ENCODE data around the gene ITIH4.

The ITIH4 gene

GRCh38 chr3:52795298-52795900 lies 35.1 kb downstream of the ITIH4 start:
- no peak for DNase-seq

DNA sequence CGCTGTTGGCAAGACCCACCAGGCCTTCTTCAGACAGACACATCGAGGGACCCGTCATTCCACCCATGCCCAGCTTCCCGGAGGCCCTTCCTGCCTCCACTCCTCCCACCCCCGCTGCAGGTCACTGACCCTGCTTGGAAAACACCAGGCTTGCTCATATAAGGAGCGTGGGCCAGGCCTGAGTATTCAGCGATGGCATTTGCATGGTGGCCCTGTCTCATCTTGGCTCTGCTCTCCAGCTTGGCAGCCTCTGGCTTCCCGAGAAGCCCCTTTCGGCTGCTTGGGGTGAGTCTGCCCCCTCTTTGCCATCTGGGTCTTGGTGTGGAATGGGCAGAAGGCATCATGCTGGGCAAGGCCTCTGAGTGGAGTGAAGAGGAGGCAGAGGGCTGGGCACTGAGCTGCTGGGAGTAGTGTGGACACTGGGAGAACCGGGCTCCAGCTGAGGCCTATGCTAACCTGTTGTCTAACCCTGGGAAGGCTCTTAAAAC lies 35.8 kb downstream of the ITIH4 start, which contains the start of gene ITIH3:
ITIH3 (plus strand) TSS at position 185 of the 488 bp plus-strand sequence; CDS start at position 193, 8 bp downstream.
- DNase-seq, result no peak

DNA sequence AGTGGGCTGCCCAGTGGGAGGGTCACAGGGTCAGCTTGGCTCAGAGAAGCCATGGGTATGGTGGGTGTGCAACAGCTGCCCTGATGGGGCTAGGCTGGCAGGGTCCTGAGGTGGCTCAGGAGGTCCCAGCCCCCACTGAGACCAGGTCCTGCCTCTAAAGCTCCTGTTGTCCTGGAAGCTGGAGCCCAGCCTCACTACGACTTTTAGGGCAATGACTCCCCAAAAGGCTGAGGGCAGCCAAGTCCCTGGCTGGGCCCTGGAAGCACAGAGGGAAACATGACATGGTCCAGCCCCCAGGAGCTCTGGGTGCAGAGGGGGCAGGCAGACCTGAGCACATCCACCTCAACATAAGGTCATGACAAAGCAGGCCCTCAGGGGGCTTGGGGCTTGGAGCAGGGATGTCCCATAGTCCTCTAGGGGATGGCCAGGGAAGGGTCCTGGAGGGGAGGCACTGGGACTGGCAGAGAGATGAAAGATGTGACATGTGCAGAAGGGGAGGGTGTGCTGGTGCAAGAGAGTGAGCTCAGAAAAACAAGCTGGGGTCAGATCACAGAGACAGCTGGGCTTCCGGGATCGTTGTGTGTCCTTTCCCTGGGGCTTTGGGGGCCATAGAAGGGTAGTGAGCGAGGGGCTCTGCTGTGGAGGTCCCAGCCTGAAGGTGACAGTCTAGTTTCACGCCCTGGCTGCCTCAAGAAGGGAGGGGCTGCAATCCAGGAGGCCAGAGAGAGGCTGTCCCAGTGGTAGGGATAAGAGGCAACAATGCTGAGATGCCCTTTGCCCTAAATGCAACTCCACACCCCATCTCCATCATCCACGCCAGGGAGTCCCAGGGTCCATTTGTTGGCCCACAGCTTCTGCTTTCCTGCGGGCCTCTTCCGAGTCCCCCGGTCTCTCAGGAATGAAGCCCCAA lies 36.5 kb downstream of the ITIH4 start:
- DNase-seq, result no peak

DNA sequence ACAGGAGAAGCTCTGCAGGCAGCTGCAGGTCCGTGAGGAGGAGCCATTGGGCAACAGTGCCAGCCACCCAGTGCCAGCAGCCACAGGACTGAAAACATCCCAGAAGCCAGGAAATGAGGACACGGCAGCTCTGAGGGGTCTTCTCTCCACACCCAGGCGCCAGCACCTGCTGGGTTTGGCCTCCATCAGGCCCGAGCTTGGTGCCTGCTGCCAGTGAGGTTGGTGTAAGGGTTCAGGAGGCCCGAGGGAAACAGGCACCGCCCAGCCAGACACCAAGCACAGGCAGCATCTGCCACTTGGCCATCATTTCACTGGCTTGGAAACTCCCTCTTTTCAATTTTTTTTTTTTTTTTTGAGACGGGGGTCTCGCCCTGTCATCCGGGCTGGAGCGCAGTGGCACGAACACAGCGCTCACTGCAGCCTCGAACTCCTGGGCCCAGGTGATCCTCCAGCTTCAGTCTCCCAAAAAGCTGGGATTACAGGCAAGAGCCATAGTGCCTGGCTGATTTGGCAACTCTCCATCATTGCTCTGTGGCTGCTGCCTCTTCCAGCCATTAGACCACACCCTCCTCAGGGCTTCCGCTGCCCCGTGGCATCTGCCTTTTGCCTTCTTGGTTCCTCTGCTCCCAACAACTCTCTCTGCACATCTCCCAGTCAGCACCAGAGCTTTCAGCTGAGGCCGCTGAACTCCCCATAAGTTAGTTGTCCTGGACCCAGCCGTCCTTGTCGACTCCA lies 37.3 kb downstream of the ITIH4 start:
- DNase-seq, result no peak

GRCh38 chr3:52792413-52792812 lies 38.1 kb downstream of the ITIH4 start:
- DNase-seq, result no peak

GRCh38 chr3:52791928-52792327 lies 38.5 kb downstream of the ITIH4 start:
- no peak for DNase-seq

DNA sequence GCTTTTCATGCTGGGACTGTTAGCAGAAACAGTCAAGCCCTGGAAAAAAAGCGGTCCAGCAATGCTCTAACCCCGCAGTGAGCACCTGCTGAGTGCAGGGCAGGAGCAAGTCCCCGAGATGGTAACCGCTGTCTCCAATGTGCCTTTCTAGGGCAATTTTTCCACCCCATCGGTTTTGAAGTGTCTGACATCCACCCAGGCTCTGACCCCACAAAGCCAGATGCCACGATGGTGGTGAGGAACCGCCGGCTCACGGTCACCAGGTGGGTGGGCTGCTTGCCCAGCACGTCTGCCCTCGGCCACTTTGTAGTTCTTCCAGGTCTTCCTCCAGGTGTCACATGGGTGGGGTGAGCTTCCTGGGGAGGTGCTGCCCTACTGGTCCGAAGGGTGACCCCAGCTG lies 39.1 kb downstream of the ITIH4 start:
- DNase-seq, result no peak

- DNase-seq, result no peak
These were observed 39.7 kb downstream of the ITIH4 start for GRCh38 chr3:52790741-52791140.

GRCh38 chr3:52790337-52790736 lies 40.1 kb downstream of the ITIH4 start:
- no peak for DNase-seq

DNA sequence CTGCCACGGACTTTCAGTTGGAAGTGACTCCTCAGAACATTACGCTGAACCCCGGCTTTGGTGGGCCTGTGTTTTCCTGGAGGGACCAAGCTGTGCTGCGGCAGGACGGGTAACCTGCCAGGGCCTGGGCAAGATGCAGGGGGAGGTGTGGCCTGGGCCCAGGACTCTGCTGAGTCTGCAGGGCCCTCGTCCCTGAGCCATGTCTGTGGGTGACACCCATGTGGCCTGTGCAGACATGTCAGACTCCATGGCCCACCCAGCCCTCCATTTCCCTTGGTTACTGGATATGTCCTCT lies 40.8 kb downstream of the ITIH4 start:
- DNase-seq, result no peak

DNA sequence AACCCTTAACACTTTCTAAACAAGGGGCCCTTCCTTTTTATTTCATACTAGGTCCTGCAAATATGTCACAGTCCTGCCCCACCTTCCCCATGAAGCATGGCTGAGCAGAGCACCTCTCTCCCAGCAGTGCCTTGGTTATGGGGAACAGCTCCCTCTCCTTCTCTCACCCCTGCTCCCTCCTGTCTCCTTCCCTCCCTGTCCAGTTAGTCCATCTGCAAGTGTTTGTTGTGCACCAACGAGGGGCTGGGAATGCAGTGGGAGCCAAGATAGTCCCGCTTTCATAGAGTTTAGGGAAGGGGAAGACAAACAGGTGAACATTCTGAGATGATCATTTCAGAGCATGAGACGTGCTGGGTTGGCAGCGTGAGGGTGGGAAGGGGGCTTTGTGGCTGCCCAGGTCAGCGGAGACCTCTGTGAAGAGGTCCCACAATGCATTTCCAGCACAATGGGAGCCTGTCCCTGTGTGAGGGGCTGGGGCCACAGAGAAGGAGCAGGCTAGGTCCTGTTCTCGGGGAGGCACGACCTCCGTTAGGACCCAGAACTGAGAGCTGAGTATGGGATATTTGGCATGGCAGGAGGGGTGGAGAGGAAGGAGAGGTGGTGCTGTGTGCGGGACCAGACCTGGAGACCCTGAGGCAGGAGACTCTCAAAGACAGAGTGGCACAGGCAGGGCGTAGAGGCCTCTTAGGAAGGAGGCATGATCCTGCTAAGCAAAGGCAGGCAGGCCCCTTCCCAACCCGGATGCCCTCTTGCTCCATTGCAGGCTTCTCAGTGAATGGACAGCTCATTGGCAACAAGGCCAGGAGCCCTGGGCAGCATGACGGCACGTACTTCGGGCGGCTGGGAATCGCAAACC lies 41.4 kb downstream of the ITIH4 start:
- no peak for DNase-seq

GRCh38 chr3:52787672-52788625 lies 42.5 kb downstream of the ITIH4 start:
- DNase-seq, result no peak

DNA sequence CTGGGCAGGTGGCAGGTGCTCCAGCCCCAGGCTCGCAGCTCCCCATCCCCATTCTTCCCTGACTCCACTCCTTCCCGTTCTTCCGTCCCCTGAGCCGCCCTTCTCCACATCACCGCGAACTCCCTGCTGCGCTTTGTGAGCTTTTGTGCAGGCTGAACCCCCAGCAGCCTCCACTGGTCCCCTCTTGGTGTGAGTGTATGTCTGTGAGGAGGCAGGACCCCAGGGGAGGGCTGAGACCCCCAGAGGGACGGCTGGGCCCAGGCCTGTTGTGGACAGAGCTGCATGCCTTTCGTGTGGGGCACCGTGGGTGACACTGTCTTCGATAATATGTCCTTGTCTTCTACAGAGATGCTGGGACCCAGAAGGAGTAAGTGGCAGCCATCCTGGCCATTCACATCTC lies 43.2 kb downstream of the ITIH4 start:
- no peak for DNase-seq

- no peak for DNase-seq
These were observed 43.9 kb downstream of the ITIH4 start for GRCh38 chr3:52786330-52787215.

DNA sequence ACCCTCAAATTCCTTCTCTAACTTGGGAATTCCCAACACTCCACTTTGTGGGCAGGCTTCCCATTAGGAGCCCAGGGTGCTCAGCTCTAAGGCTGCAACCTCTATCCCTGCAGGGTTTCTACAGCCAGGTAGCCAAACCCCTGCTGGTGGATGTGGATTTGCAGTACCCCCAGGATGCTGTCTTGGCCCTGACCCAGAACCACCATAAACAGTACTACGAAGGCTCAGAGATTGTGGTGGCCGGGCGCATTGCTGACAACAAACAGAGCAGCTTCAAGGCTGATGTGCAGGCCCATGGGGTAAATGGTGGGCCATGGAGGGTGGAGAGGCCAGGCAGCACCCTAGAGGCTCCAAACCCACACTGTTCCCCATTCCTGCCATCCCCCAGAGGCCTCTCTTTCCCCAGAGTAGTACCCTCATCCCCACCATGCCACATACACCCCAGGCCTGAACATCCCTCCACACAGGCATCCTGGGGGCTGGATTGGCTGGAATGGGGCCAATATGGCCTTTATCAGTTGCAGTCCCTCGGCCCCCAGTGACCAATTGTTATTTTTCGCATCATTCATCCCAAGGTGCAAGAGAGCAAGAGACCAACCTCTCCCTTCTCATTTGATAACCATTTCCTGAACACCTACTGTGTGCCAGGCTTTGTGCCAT lies 45.4 kb downstream of the ITIH4 start:
- no peak for DNase-seq

- no peak for DNase-seq
These were observed 46.4 kb downstream of the ITIH4 start for GRCh38 chr3:52784021-52784621.

GRCh38 chr3:52783211-52783555 lies 47.3 kb downstream of the ITIH4 start:
- DNase-seq, result no peak

GRCh38 chr3:52782412-52783210 lies 47.9 kb downstream of the ITIH4 start:
- no peak for DNase-seq

- DNase-seq, result no peak
These were observed 48.7 kb downstream of the ITIH4 start for GRCh38 chr3:52781741-52782140.
